Activated CD4-positive, alpha-beta T cell treated with anti-CD3 and anti-CD28 coated beads, Interleukin-2, Interleukin-6, amounts not matched to agents 100 ng/mL and 50 ng/mL, durations not matched to agents 16 hours and 8 hours (primary cell): ENCODE results near the gene CNPPD1.
"Not testable (repeated sequence)": the region's sequence is repeated elsewhere in the genome, so short reads cannot be mapped to it uniquely, and the experiment has no call there.

Experiments used
- DNase-seq: peaks from one replicate; pipeline ENCODE4 v3.0.0-alpha.2; 2020

Gene CNPPD1

DNA sequence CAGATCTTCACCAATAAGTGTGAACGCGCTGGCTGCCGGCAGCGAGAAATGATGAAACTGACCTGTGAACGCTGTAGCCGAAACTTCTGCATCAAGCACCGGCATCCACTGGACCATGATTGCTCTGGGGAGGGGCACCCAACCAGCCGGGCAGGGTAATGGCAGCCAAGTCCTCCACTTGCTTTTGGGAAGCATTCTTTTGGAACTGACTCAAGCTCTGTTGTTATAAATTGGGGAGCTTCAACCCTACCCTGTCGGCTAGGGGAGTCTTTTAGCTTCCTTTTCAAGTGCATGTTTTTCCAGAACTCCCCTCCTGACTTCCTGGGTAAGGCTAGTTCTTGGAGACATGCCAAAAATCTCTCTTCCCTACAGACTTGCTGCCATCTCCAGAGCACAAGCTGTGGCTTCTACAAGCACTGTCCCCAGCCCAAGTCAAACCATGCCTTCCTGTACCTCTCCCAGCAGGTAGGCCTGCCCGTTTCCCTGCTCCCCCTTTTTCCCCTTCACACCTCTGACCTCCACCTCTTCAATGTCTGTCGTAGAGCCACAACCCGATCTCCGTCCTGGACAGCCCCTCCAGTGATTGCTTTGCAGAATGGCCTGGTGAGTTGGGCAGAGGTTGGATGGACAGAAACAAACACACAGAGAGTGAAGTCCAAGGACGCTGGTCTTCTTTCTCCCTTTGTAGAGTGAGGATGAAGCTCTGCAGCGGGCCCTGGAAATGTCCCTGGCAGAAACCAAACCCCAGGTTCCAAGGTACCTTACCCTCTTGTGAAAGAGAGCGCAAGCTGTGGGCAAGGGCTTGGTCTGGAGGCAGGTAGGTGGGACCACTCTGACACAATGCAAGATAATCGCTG is 31.4 kb upstream of the CNPPD1 start:
- no peak for DNase-seq

DNA sequence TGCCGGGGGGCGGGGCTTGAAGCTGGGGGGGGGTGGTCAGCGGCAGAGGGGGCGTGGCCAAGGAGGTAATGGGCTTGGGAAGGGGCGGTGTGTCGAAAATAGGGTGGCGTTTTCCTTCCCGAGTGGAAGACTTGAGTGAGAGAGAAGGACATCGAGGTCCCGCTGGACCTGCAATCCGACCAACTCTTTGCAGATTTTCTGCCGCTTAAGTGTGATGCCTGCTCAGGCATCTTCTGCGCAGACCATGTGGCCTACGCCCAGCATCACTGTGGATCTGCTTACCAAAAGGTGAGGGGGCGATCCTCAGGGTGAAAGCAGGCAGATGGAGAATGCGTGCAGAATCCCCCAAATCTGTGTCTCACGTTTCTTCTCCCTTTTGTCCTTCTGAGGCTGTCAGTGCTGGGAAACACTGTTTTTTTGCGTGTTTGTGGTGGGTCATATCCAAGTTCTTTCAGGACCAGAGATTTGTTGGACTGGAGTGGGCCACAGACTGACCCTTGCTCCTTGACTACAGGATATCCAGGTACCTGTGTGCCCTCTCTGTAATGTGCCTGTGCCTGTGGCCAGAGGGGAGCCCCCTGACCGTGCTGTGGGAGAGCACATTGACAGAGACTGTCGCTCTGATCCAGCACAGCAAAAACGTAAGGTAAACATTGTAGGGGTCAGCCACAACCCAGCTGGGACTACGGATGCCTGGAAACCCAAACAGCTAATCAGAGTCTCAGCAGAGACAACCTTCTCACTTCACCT is 30.6 kb upstream of the CNPPD1 start:
- DNase-seq: no peak

DNA sequence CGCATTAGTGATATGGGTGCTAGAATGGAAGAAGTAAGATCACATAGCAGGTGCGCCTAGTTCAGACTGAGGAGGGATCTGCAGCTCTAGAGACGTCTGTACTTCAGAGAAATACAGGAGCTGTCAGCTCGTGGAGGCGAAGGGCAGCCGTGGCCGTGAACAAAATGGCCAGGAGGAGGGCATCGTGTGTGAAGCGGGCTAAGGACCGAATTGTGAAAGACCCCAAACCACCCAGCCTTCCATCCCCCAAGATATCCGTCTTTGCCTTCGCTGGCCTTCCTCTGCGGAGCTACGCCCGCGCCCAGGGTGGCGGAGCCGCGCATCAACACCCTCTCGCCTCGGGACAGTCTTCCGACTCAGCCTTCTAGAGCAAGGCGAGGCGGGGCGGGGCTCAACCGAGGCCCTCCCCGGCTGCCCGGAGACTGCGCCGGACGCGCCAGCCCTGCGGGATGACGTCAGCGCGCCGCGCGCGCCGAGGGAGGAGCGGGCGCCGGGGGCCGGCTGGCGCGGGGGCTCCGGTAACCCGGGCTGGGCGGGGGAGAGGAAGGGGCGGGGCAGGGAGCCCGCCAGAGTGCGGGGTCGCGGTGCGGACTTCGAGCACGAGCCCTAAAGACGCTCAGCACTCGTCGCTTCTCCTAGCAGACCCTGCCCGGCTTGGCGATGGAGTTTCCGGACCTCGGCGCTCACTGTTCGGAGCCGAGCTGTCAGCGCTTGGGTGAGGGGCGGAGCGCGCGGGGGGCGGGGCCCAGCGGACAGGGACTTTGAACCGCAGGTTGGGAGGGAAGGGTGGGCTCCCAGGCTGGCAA is 29.8 kb upstream of the CNPPD1 start, which contains the start of gene ZFAND2B:
Gene ZFAND2B, plus strand, starts transcription at position 455 of the 806 bp plus-strand sequence. Its CDS starts 206 bp downstream, at position 661.
- peak; percentile 96 for DNase-seq

DNA sequence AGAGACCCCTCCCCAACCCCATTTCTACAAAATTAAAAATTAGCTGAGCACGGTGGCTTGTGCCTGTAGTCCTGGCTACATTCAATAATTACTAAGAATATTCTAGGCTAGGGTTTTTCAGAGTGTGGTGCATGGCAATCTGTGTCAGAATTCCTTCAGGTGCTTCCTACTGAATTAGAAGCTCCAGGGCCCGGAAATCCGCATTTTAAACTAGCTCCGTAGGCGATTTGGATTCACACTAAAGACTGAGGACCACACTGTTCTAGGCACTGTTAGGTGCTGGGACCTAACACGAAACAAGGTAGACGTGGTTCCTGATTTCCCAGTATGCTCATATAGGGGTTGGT is 29.2 kb upstream of the CNPPD1 start:
- no peak for DNase-seq

DNA sequence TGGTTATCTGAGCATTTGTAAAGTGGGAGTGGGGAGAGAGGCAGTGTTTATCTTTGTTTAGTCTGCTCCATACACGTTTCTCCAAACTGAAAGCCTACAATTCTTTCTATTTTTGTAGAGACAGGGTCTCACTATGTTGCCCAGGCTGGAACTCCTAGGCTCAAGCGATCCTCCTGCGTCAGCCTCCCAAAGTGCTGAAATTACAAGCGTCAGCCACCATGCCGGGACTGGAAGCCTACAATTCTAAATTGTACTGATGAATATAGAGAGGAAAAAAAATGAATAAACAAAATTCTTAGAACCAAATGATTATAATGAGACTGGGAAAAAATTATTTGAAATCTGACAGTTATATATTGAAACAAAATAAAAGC is 28.4 kb upstream of the CNPPD1 start:
- DNase-seq: no peak

DNA sequence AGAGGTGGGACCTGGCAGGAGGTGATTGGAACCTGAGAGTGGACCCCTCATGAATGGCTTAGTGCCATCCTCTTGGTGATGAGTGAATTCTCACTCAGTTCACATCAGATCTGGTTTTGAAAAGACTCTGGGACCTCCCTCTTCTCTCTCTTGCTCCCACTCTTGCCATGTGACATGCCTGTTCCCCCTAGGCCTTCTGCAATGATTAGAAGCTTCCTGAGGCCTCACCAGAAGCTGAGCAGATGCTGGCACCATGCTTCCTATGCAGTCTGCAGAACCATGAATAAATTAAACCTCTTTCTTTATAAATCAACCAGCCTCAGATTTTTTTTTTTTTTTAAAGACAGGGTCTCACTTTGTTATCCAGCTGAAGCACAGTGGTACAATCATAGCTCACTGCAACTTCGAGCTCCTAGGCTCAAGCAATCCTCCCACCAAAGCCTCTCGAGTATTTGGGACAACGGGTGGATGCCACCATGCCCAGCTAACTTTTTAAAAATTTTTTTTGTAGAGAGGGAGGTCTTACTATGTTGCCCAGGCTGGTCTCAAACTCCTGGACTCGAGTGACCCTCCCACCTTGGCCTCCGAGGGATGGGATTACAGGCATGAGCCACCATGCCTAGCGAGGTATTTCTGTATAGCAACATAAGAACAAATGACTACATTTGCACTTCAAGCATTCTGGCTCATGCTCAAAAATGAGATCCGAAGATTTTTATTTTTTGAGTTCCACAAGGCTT is 27.9 kb upstream of the CNPPD1 start:
- DNase-seq: no peak

DNA sequence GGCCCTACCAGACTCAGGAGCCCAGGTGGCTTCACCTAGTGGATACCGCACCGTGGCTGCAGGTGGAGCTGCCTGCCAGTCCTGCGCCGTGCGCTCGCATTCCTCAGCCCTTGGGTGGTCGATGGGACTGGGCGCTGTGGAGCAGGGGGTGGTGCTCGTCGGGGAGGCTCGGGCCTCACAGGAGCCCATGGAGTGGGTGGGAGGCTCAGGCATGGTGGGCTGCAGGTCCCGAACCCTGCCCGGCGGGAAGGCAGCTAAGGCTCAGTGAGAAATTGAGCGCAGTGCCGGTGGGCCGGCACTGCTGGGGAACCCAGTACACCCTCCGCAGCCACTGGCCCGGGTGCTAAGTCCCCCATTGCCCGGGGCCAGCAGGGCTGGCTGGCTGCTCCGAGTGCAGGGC is 24.6 kb upstream of the CNPPD1 start:
- DNase-seq: not testable (repeated sequence)

DNA sequence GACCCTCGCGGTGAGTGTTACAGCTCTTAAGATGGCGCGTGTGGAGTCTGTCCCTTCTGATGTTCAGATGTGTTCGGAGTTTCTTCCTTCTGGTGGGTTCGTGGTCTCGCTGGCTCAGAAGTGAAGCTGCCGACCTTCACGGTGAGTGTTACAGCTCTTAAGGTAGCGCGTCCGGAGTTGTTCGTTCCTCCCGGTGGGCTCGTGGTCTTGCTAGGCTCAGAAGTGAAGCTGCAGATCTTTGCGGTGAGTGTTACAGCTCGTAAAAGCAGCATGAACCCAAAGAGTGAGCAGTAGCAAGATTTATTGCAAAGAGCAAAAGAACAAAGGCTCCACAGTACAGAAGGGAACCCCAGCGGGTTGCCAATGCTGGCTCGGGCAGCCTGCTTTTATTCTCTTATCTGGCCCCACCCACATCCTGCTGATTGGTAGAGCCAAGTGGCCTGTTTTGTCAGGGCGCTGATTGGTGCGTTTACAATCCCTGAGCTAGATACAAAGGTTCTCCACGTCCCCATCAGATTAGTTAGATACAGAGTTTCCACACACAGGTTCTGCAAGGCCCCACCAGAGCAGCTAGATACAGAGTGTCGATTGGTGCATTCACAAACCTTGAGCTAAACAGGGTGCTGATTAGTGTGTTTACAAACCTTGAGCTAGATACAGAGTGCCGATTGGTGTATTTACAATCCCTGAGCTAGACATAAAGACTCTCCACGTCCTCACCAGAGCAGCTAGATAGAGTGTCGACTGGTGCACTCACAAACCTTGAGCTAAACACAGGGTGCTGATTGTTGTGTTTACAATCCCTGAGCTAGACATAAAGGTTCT is 24.0 kb upstream of the CNPPD1 start:
- peak; percentile 25 for DNase-seq

DNA sequence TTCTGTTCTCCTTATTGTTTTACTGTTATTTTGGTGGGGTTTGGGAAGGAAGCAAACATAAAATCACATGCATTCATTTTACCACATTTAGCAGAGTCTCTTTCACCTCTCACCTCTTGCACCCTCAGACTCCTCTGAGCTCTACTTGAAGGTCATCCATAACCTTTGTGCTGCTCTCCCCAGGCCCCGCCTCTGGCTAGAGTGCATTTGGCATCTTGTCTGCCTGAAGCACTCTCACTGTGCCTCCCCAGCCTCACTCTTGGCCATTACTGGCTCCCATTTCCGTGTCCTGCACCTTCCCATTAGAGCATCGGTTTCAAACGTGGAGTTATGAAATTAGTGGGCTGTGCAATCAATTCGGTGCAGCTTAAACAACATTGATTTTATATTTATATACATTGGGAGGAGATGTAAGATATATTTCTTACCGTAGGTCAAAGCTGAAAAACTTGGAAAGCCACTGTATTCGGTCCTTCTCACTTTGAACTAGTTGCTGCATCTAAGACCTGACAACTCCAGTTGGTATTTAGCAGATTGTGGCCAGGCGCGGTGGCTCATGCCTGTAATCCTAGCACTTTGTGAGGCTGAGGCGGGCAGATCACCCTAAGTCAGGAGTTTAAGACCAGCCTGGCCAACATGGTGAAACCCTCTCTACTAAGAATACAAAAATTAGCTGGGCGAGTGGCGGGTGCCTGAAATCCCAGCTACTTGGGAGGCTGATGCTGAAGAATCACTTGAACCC is 22.9 kb upstream of the CNPPD1 start:
- no peak for DNase-seq

DNA sequence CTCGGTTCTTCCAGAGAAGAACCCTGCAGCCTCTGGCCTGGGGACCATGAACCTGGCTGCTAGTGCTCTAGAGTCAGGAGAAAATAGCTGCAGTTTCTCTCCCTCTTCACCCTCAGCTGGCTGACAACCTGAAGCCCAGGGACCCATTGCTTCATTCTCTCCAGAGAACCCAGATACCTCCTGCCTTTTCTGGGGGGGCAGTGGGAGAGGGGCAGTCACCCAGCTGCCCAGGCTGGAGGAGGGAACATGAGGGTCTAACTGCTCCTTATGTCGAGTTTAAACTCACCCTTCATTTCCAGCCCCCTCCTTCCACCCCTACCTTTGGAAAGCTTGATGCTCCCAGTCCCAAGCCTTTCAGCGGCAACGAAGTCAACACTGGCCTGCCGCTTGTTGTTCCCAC is 22.2 kb upstream of the CNPPD1 start:
- DNase-seq: no peak

DNA sequence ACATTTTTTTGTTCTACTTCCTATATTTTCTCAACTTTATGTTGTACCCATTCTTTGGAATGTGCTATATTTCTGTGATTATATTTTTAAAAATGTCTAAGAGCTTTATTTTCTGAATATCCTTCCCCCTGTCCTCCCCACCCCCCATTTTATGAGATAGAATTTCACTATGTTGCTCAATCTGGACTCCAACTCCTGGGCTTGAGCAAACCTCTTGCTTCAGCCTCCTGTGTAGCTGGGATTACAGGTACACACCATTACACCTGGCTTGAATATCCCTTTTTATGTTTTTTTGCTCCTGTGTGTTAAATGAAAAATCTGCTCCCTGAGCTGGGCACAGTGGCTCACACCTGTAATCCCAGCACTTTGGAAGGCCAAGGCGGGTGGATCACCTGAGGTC is 20.7 kb upstream of the CNPPD1 start:
- DNase-seq: no peak

DNA sequence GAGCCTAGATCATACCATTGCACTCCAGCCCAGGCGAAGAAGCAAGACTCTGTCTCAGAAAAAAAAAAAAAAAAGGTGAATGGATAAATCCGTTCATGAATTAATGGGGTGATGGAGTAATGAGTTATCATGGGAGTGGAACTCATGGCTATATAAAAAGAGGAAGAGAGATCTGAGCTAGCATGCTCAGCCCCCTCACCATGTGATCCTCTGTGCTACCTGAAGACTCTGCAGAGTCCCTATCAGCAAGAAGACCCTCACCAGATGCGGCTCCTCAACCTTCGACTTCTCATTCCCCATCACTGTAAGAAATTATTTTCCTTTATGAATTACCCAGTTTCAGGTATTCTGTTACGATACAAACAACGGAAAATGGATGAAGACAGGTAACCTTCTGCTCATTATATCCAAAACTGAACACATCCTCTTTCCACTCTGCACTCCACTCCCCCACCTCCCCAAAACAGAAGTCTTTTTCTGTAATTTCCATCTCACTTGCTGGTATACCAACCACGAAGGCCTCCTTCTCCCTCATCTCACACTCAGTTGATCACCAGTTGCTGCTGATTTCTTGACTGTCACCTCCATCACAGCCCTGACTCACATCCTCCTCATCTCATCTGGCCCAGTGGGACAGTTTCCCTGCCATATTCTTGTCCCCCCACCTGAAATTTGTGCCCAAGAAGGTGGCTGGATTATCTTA is 10.2 kb upstream of the CNPPD1 start:
- DNase-seq: peak; percentile 28

DNA sequence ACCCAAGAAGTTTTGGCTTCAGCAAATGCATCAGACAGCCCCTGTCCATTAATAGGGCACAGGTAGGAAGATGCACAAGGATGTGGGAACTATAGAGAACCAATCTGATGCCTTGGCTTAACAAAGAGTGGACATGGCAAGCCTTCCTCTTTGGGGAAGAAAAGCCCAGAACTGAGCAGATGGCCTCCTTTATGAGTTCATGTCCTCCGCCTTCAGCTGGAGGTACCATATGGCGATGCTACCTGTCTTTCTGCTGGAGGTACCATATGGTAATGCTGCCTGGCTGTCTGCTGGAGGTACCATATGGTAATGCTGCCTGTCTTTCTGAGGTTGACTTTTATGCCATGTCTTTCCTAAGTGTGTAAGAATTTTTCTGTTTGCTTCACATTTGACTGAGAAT is 7.4 kb upstream of the CNPPD1 start:
- no peak for DNase-seq

DNA sequence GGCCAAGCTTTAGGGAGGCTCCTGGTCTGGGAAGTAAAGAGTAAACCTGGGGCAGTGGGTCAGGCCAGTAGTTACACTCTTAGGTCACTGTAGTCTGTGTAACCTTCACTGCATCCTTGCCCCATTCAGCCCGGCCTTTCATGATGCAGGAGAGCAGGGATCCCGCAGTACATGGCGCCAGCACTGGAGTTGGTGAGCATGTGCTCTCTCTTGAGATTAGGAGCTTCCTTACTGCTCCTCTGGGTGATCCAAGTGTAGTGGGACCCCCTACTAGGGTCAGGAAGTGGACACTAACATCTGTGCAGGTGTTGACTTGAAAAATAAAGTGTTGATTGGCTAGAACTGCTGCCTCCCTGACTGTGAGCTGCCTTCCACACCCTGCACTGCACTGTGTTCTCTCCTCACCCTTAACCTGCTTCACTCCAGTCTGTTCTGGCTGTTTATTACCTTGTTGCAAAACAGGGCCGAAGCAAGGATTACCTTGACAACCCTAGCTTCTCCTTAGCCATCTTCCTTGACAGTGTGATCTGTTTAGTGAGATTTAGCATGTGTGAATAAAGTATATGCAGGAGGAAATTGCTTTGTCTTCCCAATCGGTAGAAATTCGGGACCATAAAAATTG is 6.5 kb upstream of the CNPPD1 start:
- no peak for DNase-seq

DNA sequence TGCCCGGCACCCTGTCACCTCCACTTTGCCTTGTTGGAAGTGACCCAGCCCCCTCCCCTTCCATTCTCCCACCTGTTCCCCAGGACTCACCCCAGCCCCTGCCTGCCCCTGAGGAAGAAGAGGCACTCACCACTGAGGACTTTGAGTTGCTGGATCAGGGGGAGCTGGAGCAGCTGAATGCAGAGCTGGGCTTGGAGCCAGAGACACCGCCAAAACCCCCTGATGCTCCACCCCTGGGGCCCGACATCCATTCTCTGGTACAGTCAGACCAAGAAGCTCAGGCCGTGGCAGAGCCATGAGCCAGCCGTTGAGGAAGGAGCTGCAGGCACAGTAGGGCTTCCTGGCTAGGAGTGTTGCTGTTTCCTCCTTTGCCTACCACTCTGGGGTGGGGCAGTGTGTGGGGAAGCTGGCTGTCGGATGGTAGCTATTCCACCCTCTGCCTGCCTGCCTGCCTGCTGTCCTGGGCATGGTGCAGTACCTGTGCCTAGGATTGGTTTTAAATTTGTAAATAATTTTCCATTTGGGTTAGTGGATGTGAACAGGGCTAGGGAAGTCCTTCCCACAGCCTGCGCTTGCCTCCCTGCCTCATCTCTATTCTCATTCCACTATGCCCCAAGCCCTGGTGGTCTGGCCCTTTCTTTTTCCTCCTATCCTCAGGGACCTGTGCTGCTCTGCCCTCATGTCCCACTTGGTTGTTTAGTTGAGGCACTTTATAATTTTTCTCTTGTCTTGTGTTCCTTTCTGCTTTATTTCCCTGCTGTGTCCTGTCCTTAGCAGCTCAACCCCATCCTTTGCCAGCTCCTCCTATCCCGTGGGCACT is 5.8 kb upstream of the CNPPD1 start:
- DNase-seq: peak; percentile 17

DNA sequence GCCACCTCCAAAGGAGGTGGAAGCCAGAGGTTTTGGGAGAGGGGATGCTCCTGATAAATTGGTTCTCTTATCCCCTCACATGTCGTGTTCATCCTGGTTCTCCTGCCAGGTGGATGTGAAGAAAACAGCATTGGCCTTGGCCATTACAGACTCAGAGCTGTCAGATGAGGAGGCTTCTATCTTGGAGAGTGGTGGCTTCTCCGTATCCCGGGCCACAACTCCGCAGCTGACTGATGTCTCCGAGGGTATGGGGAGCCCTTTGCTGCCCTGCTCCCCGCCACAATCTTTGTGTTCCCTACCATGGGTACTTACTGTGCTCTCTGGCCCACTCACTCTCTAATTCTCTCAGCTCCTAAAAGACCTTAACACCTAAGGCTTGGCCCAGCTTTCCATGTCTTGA is 4.8 kb upstream of the CNPPD1 start:
- no peak for DNase-seq

DNA sequence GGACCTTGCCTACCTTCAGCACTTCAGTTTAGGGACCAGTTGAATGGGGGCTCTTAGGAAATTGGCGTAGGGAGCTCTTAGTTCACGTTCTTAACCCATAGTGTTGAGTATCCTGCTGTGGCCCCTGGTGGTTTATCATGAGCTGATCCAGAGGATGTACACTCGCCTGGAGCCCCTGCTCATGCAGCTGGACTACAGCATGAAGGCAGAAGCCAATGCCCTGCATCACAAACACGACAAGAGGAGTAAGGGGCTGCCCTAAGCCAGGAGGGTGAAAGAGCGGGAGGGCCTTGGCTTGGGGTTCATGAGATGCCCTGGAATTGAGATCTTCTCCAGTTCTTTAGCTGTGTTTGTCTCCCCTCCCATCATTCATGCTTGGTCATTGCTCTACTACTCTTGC is 4.2 kb upstream of the CNPPD1 start:
- DNase-seq: no peak

DNA sequence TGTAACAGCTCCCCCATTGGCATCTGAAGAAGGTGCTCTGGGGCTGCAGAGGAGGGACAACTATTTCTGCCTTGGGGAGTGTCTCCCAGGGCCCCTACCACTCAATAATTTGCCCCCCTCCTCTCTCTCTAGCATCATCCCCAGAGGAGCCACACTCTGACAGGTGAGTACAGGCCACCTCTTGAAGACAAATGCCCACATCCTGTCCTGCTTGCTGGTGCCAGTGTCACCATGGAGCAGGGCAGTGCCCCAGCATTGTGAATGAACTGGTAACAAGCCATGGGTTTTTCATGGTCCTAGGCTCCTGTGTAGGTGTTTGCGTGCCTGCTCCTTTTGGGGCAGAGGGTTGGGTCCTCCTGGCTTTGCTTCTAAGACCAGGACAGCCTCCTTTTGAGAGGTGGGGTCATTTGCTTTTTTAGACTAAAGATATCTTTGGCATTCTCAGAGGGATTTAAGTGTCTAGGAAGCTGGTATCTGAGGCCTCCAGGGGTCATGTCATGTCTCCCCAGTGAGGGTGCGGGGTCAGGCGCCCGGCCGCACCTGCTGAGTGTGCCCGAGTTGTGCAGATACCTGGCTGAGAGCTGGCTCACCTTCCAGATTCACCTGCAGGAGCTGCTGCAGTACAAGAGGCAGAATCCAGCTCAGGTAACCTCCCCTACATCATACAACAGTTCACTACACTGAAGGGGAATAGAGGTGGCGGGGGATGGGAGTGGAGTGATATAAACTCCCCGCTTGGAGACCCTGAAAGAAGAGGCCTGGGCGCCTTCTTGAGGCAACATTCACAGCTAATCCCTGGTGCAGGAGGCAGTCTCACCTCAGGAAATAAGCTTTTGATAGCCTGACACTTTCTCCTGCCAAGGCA is 3.1 kb upstream of the CNPPD1 start:
- no peak for DNase-seq
